Erythroblast (primary cell): Measurements from ENCODE around the gene RS1.

Experiments
- GATA1 ChIP-seq: IDR thresholded peaks from 2 replicates; pipeline ENCODE4 v1.6.1; 2011; ENCODE audit warnings: low read depth, mild to moderate bottlenecking, control low read depth, low read length, moderate library complexity
- POLR2A ChIP-seq: IDR thresholded peaks from 2 replicates; pipeline ENCODE4 v1.6.1; 2011; ENCODE audit warnings: mild to moderate bottlenecking, low read length

GRCh38 chrX:18654875-18655836 lies 16.8 kb downstream of the RS1 start:
- TF ChIP-seq POLR2A (no peak), GATA1 (no peak)
